ENCODE results near the gene PXDN. TPM values are rescaled to one million over a fixed set of nuclear protein-coding genes. Genes with fewer than 3 reads are reported as not detected.

Gene PXDN
- total RNA-seq, 1 donor from 2014 or later: 1.5 TPM

- intact Hi-C loops (cut with micrococcal nuclease): no loop called here
Observed at GRCh38 chr2:1618191-1618961, 125.9 kb downstream of the PXDN start.

- intact Hi-C loops (cut with micrococcal nuclease): no loop called here
Observed at GRCh38 chr2:1617425-1618021, 126.8 kb downstream of the PXDN start.

- intact Hi-C loops (cut with micrococcal nuclease): no loop called here
Observed at GRCh38 chr2:1614564-1614963, 129.8 kb downstream of the PXDN start.

GRCh38 chr2:1613731-1614354 lies 130.5 kb downstream of the PXDN start:
- intact Hi-C loops (cut with micrococcal nuclease): no loop called here

GRCh38 chr2:1613078-1613445 lies 131.3 kb downstream of the PXDN start:
- intact Hi-C loops (cut with micrococcal nuclease): no loop called here

- intact Hi-C loops (cut with micrococcal nuclease): no loop called here
Observed at GRCh38 chr2:1612391-1613077, 131.8 kb downstream of the PXDN start.

GRCh38 chr2:1611886-1612285 lies 132.4 kb downstream of the PXDN start:
- intact Hi-C loops (cut with micrococcal nuclease): no loop called here

- intact Hi-C loops (cut with micrococcal nuclease): no loop called here
Observed at GRCh38 chr2:1610096-1610485, 134.2 kb downstream of the PXDN start.

GRCh38 chr2:1609485-1610095 lies 134.7 kb downstream of the PXDN start:
- intact Hi-C loops (cut with micrococcal nuclease): no loop called here

GRCh38 chr2:1609040-1609439 lies 135.3 kb downstream of the PXDN start:
- intact Hi-C loops (cut with micrococcal nuclease): no loop called here

- intact Hi-C loops (cut with micrococcal nuclease): no loop called here
Observed at GRCh38 chr2:1607971-1608688, 136.2 kb downstream of the PXDN start.

- intact Hi-C loops (cut with micrococcal nuclease): no loop called here
Observed at GRCh38 chr2:1607236-1607920, 136.9 kb downstream of the PXDN start.

- intact Hi-C loops (cut with micrococcal nuclease): no loop called here
Observed at GRCh38 chr2:1606421-1607235, 137.7 kb downstream of the PXDN start.

- intact Hi-C loops (cut with micrococcal nuclease): no loop called here
Observed at GRCh38 chr2:1606046-1606400, 138.3 kb downstream of the PXDN start.

- intact Hi-C loops (cut with micrococcal nuclease): no loop called here
Observed at GRCh38 chr2:1605102-1606045, 138.9 kb downstream of the PXDN start.

- intact Hi-C loops (cut with micrococcal nuclease): no loop called here
Observed at GRCh38 chr2:1603521-1603920, 140.8 kb downstream of the PXDN start.

GRCh38 chr2:1603059-1603458 lies 141.3 kb downstream of the PXDN start:
- intact Hi-C loops (cut with micrococcal nuclease): no loop called here

GRCh38 chr2:1602278-1603010 lies 141.9 kb downstream of the PXDN start:
- intact Hi-C loops (cut with micrococcal nuclease): no loop called here
